Measurements from ENCODE around the gene CHMP4B. TPM values are rescaled to one million over a fixed set of nuclear protein-coding genes. Genes with fewer than 3 reads are reported as not detected.

CHMP4B gene
- total RNA-seq, 1 experiment from 2014 or later = 68.9 TPM

DNA sequence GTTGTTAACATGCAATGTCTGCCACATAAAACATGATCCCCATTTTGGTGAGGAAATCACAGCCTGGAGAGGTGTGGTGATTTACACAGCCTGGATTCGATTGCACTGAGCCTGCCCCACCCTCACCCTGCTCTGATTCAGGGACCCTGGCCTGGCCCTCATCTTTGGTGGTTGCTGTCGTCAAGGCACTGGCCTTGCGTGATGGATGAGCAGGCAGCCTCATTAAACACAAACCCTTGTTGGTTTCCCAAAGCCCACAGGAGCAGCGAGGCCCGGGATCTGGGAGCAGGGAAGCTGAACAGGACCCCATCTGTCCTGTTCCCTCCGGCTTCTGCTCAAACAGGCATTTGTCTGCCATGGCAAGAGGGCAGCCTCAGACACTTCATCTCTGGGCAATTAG lies 70.8 kb downstream of the CHMP4B start:
- H3K4me3 ChIP-seq (ENCODE audit: low read depth, low read length, poor library complexity, severe bottlenecking) = no peak overlapping the region
- intact Hi-C loops (cut with micrococcal nuclease; ENCODE audit: unreplicated experiment) = no loop called here
- ChIA-PET POLR2A (ENCODE audit: low non-redundant PET) (no interaction called here), CTCF (no interaction called here)
- no peaks in the 10 kb centered on the region for H3K27me3 ChIP-seq (replicated peaks; ENCODE audit: insufficient read depth, low read depth, low read length, poor library complexity)
- no peak for DNase-seq (ENCODE audit: low spot score)
- H3K27ac ChIP-seq (ENCODE audit: low read depth, low read length, poor library complexity, severe bottlenecking) = no peak overlapping the region
- TF ChIP-seq, protein P1, sequence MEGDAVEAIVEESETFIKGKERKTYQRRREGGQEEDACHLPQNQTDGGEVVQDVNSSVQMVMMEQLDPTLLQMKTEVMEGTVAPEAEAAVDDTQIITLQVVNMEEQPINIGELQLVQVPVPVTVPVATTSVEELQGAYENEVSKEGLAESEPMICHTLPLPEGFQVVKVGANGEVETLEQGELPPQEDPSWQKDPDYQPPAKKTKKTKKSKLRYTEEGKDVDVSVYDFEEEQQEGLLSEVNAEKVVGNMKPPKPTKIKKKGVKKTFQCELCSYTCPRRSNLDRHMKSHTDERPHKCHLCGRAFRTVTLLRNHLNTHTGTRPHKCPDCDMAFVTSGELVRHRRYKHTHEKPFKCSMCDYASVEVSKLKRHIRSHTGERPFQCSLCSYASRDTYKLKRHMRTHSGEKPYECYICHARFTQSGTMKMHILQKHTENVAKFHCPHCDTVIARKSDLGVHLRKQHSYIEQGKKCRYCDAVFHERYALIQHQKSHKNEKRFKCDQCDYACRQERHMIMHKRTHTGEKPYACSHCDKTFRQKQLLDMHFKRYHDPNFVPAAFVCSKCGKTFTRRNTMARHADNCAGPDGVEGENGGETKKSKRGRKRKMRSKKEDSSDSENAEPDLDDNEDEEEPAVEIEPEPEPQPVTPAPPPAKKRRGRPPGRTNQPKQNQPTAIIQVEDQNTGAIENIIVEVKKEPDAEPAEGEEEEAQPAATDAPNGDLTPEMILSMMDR (conservative IDR thresholded peaks at IDR 0.05; ENCODE audit: low read depth, low read length) = no peak
- no peak for TF ChIP-seq EZH2 (IDR thresholded peaks at IDR 0.05; ENCODE audit: borderline replicate concordance, low read depth, low read length, poor library complexity, severe bottlenecking)
- peaks cover 6% of the 10 kb centered on the region for H3K9me3 ChIP-seq (ENCODE audit: low read depth, low read length, poor library complexity, severe bottlenecking)
- no peaks in the 10 kb centered on the region for H3K4me1 ChIP-seq (ENCODE audit: insufficient read depth, low read length, poor library complexity, severe bottlenecking)
- BruUV-seq (replicated peaks) = no TSS peak
- H3K36me3 ChIP-seq (ENCODE audit: insufficient read depth, low read length, poor library complexity, severe bottlenecking) = no peaks in the 10 kb centered on the region

DNA sequence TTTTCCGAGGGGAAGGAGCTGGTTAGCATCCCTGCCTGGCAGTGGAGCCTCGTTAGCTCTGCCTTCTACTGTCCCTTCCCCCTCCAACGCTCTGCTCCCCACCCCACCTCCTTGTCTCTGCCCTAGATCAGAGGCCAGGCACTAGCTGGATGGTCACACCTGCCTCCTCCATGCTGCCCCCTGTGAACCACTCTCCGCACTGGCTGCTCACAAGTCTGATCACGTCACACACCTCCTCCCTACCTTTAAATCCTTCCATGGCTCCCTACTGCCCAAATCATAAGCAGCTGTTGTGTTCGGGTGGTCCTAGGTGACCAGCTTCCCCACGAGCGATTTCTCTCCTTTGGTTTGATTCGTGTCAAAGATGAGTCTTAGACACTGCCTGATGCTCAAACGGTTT lies 71.3 kb downstream of the CHMP4B start:
- BruUV-seq (replicated peaks) = no TSS peak
- no peaks in the 10 kb centered on the region for H3K36me3 ChIP-seq (ENCODE audit: insufficient read depth, low read length, poor library complexity, severe bottlenecking)
- H3K4me3 ChIP-seq (ENCODE audit: low read depth, low read length, poor library complexity, severe bottlenecking) = no peak overlapping the region
- H3K4me1 ChIP-seq (ENCODE audit: insufficient read depth, low read length, poor library complexity, severe bottlenecking) = no peaks in the 10 kb centered on the region
- ChIA-PET CTCF (no interaction called here), POLR2A (ENCODE audit: low non-redundant PET) (no interaction called here)
- TF ChIP-seq, protein P1 (conservative IDR thresholded peaks at IDR 0.05; ENCODE audit: low read depth, low read length) = no peak
- no peak for TF ChIP-seq EZH2 (IDR thresholded peaks at IDR 0.05; ENCODE audit: borderline replicate concordance, low read depth, low read length, poor library complexity, severe bottlenecking)
- intact Hi-C loops (cut with micrococcal nuclease; ENCODE audit: unreplicated experiment) = no loop called here
- peaks cover 6% of the 10 kb centered on the region for H3K9me3 ChIP-seq (ENCODE audit: low read depth, low read length, poor library complexity, severe bottlenecking)
- no peak for DNase-seq (ENCODE audit: low spot score)
- H3K27ac ChIP-seq (ENCODE audit: low read depth, low read length, poor library complexity, severe bottlenecking) = no peak overlapping the region
- no peaks in the 10 kb centered on the region for H3K27me3 ChIP-seq (replicated peaks; ENCODE audit: insufficient read depth, low read depth, low read length, poor library complexity)

DNA sequence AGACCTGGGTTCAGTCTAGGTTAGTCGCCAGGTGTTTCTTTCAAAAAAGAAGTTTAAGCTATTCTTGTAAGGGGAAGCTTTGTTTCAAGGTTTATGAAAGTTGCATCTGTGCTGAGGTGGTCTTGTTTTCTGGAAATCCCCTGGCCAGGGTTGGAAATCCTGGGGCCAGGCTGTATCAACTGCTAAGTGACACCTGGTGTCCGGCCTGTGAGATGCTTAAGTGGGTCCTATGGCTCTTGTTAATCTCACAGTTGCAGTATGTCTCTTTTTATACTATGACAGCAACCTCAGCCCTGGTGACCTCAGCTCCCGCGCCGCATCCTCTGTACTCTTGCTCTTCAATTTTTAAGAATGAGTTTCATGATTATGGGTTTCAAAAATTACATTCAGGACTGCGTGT lies 72.0 kb downstream of the CHMP4B start:
- H3K4me1 ChIP-seq (ENCODE audit: insufficient read depth, low read length, poor library complexity, severe bottlenecking) = no peaks in the 10 kb centered on the region
- H3K4me3 ChIP-seq (ENCODE audit: low read depth, low read length, poor library complexity, severe bottlenecking) = no peak overlapping the region
- no peaks in the 10 kb centered on the region for H3K27me3 ChIP-seq (replicated peaks; ENCODE audit: insufficient read depth, low read depth, low read length, poor library complexity)
- intact Hi-C loops (cut with micrococcal nuclease; ENCODE audit: unreplicated experiment) = no loop called here
- no TSS peak for BruUV-seq (replicated peaks)
- H3K9me3 ChIP-seq (ENCODE audit: low read depth, low read length, poor library complexity, severe bottlenecking) = peaks cover 6% of the 10 kb centered on the region
- no peaks in the 10 kb centered on the region for H3K36me3 ChIP-seq (ENCODE audit: insufficient read depth, low read length, poor library complexity, severe bottlenecking)
- TF ChIP-seq EZH2 (IDR thresholded peaks at IDR 0.05; ENCODE audit: borderline replicate concordance, low read depth, low read length, poor library complexity, severe bottlenecking) = no peak
- TF ChIP-seq, protein P1 (conservative IDR thresholded peaks at IDR 0.05; ENCODE audit: low read depth, low read length) = no peak
- CTCF ChIA-PET = no interaction called here
- no peak overlapping the region for H3K27ac ChIP-seq (ENCODE audit: low read depth, low read length, poor library complexity, severe bottlenecking)
- no peak for DNase-seq (ENCODE audit: low spot score)
- POLR2A ChIA-PET (ENCODE audit: low non-redundant PET) = no interaction called here
